H1 (cell line): Measurements from ENCODE around the gene SIK2. TPM values are rescaled to one million over a fixed set of nuclear protein-coding genes. Genes with fewer than 3 reads are reported as not detected.

Experiments used
- CTBP2 ChIP-seq: IDR thresholded peaks from 2 replicates; pipeline ENCODE4 v1.7.0; 2011; ENCODE audit warnings: borderline replicate concordance, mild to moderate bottlenecking, moderate library complexity, mixed read lengths, low read length; ENCODE audit not compliant: insufficient read depth, insufficient read length
- POLR2A ChIP-seq, 2 experiments: IDR thresholded peaks; 1 replicate in 1 of 2; 2 replicates in 1 of 2; pipeline ENCODE4 v1.6.1; 2011; ENCODE audit warnings: low read depth in 2 of 2, low read length in 2 of 2, mild to moderate bottlenecking in 2 of 2; ENCODE audit errors: control extremely low read depth in 1 of 2
- RBBP5 ChIP-seq: IDR thresholded peaks from 2 replicates; pipeline ENCODE4 v1.7.1; 2012; ENCODE audit warnings: low read depth, mild to moderate bottlenecking, inconsistent platforms, low read length, moderate library complexity, borderline replicate concordance
- SUZ12 ChIP-seq: fragments of 200-600 bp; sonication (generic); IDR thresholded peaks from 2 replicates; pipeline ENCODE4 v1.6.1; 2012; ENCODE audit warnings: mild to moderate bottlenecking, inconsistent platforms, low read length, moderate library complexity, mixed read lengths
- TAF1 ChIP-seq: IDR thresholded peaks from 2 replicates; pipeline ENCODE4 v1.6.1; 2011; ENCODE audit warnings: mild to moderate bottlenecking, low read depth, low read length
- USF2 ChIP-seq: IDR thresholded peaks from 2 replicates; pipeline ENCODE4 v1.6.1; 2011; ENCODE audit warnings: low read length, improper control_type of control experiment
- YY1 ChIP-seq: IDR thresholded peaks from 2 replicates; pipeline ENCODE4 v1.6.1; 2011; ENCODE audit warnings: low read depth, mild to moderate bottlenecking, low read length
- polyA plus RNA-seq, 7 experiments: library from polyadenylated mRNA; depleted of rRNA in 3 of 7; stranded (reverse) in 5 of 7; unstranded in 2 of 7; fragments of >200 nt in 5 of 7; fragments of 200-250 nt in 2 of 7; gene quantifications; 1 replicate in 5 of 7; 2 replicates in 1 of 7; 4 replicates in 1 of 7; pipeline versions ENCODE4 v1.2.1 to v1.2.3, GENCODE V29; 2011 to 2013; ENCODE audit warnings: missing spikeins in 2 of 7, mixed read lengths in 2 of 7
- total RNA-seq: library from RNA; stranded (reverse); fragmentation: NEBNext Ultra II Directional; extraction: Animal tissue kit (Norgen Biotek cat#: 25700); gene quantifications from 2 replicates; pipeline ENCODE4 v1.2.1, GENCODE V29; 2021

SIK2 gene
- total and polyA plus RNA-seq, 2 of the 8 experiments (the other 6 are each of a cell fraction or from before 2014, with no cell fraction given) = 8.8 to 11.2 TPM

GRCh38 chr11:111668980-111669379 is 66.7 kb downstream of the SIK2 start (continued):
- TF ChIP-seq RBBP5 (no peak), SUZ12 (no peak), TAF1 (no peak), POLR2A (IDR thresholded peaks at IDR 0.05; ENCODE audit: control extremely low read depth in 1 of 2, low read depth in 2 of 2, low read length in 2 of 2) (no peak), USF2 (no peak), CTBP2 (no peak), YY1 (no peak)
- TF ChIP-seq, all 59 proteins: peak for 0
